Caco-2 (cell line): Measurements from ENCODE around the gene MFAP3L. TPM values are rescaled to one million over a fixed set of nuclear protein-coding genes. Genes with fewer than 3 reads are reported as not detected.
A peak's percentile ranks its signal among the peaks of the same experiment; 100 is the strongest.

Experiments used
- Bru-seq: library from RNA; stranded (reverse); fragments of 400-500 nt; gene quantifications from one replicate; lab custom pipeline; 2021; lab: Mats Ljungman, UMichigan
- BruChase-seq, 2 experiments: library from RNA; stranded (reverse); fragments of 400-500 nt; gene quantifications; one replicate each; lab custom pipeline; 2021; lab: Mats Ljungman, UMichigan
- BruUV-seq: library from RNA; stranded (reverse); fragments of 400-500 nt; replicated peaks from 2 replicates; lab custom pipeline; 2021; lab: Mats Ljungman, UMichigan
- CTCF ChIA-PET: fragments of 300-600 bp; sonication (Branson Sonifier 250); formaldehyde crosslinking; loops from one replicate; lab custom pipeline; 2022; ENCODE audit warnings: antibody characterized with exemption; lab: Charles Lee
- POLR2A ChIA-PET: fragments of 300-600 bp; sonication (Branson Sonifier 250); formaldehyde crosslinking; loops from one replicate; lab custom pipeline; 2022; ENCODE audit warnings: antibody characterized with exemption; lab: Charles Lee
- DNase-seq, 2 experiments: peaks; one replicate each; pipeline versions ENCODE4 v3.0.0 to v3.0.0-alpha.2; 2020 to 2022
- H3K27me3 ChIP-seq: replicated peaks from 2 replicates; pipeline ENCODE4 v1.6.0; 2011; ENCODE audit warnings: low read length; ENCODE audit not compliant: control insufficient read depth, insufficient read depth
- H3K36me3 ChIP-seq: 2 replicates; pipeline ENCODE4 v1.5.1; 2011; ENCODE audit warnings: low read length; ENCODE audit not compliant: control insufficient read depth, insufficient read depth
- H3K4me1 ChIP-seq: fragments of 250-450 bp; sonication (Bioruptor Pico); 2 replicates; pipeline ENCODE4 v1.5.1; 2020; ENCODE audit warnings: mild to moderate bottlenecking
- H3K4me3 ChIP-seq: 2 replicates; pipeline ENCODE4 v1.5.1; 2011; ENCODE audit warnings: low read depth, mild to moderate bottlenecking, control low read depth, low read length
- H3K9me3 ChIP-seq: fragments of 250-450 bp; sonication (Bioruptor Pico); 2 replicates; pipeline ENCODE4 v1.5.1; 2020; ENCODE audit warnings: mild to moderate bottlenecking, moderate library complexity
- H3K27ac Mint-ChIP-seq: one replicate; pipeline ENCODE4 v1.8.0; 2022; ENCODE audit warnings: mixed read lengths; ENCODE audit not compliant: unreplicated experiment
- H3K27me3 Mint-ChIP-seq: one replicate; pipeline ENCODE4 v1.8.0; 2022; ENCODE audit warnings: mixed read lengths; ENCODE audit not compliant: insufficient read depth, unreplicated experiment
- H3K36me3 Mint-ChIP-seq: one replicate; pipeline ENCODE4 v1.8.0; 2022; ENCODE audit warnings: mild to moderate bottlenecking, mixed read lengths; ENCODE audit not compliant: insufficient read depth, unreplicated experiment
- H3K4me1 Mint-ChIP-seq: one replicate; pipeline ENCODE4 v1.8.0; 2022; ENCODE audit warnings: low read depth, mixed read lengths; ENCODE audit not compliant: unreplicated experiment
- H3K4me3 Mint-ChIP-seq: one replicate; pipeline ENCODE4 v1.8.0; 2022; ENCODE audit warnings: mild to moderate bottlenecking, moderate library complexity, mixed read lengths; ENCODE audit not compliant: unreplicated experiment
- H3K9me3 Mint-ChIP-seq: one replicate; pipeline ENCODE4 v1.8.0; 2022; ENCODE audit warnings: mixed read lengths; ENCODE audit not compliant: unreplicated experiment
- CTCF ChIP-seq, 2 experiments: fragments of 200-600 bp in 1 of 2; IDR thresholded peaks; 1 replicate in 1 of 2; 2 replicates in 1 of 2; pipeline versions ENCODE4 v1.5.1 to v1.8.0; 2011 to 2022; ENCODE audit warnings: antibody characterized with exemption in 1 of 2, control low read depth in 1 of 2, inconsistent platforms in 1 of 2, low read depth in 1 of 2, low read length in 1 of 2, mild to moderate bottlenecking in 1 of 2, moderate library complexity in 1 of 2; ENCODE audit not compliant: insufficient read depth in 1 of 2, severe bottlenecking in 1 of 2, unreplicated experiment in 1 of 2
- intact Hi-C: fragments of 100-400 bp; cut with micrococcal nuclease; formaldehyde crosslinking; loops from one replicate; pipeline ENCODE4 v1.10.0; 2022; ENCODE audit not compliant: unreplicated experiment
- long read RNA-seq: library from polyadenylated mRNA; stranded (forward); transcript quantifications from one replicate; pipeline ENCODE4 v2.0.0, GENCODE V29; 2022
- total RNA-seq: library from RNA; stranded (reverse); gene quantifications from 2 replicates; pipeline ENCODE4 v1.2.3, GENCODE V29; 2022

Gene MFAP3L
- total RNA-seq (1.9 and 2.5 TPM in 2 replicates), Bru-seq, nascent RNA (percentile 41 among the genes with signal in this experiment), BruChase-seq, experiment 1, labeled RNA remaining after a 2-hour chase (percentile 47 among the genes with signal in this experiment), BruChase-seq, experiment 2, labeled RNA remaining after a 6-hour chase (percentile 44 among the genes with signal in this experiment)
- long read RNA-seq, partial matches to known transcripts, result 0 of 1 reads
- long read RNA-seq, other reads (novel, unspliced or antisense), result 1 of 1 reads

- H3K36me3 ChIP-seq, result no peaks in the 10 kb centered on the region
- peak; percentile 85 to 94 for DNase-seq
- Mint-ChIP-seq H3K4me1 (no peaks in the 10 kb centered on the region), H3K4me3 (peak within 1 kb of the TSS; percentile 84), H3K27me3 (peaks cover 17% of the 10 kb centered on the region), H3K9me3 (no peaks in the 10 kb centered on the region), H3K27ac (peak within 1 kb of the TSS; percentile 51), H3K36me3 (peaks cover 7% of the 10 kb centered on the region)
- ChIA-PET POLR2A (no interaction called here), CTCF (interaction anchor here (0.5 to 0.6 kb wide), 3 partner anchors 12 to 1188 kb away, joined by 3 to 4 read pairs (median 3); no protein-coding TSS in a partner anchor)
- TF ChIP-seq CTCF (IDR thresholded peaks at IDR 0.05; ENCODE audit: insufficient read depth in 1 of 2, low read depth in 1 of 2, low read length in 1 of 2, severe bottlenecking in 1 of 2, unreplicated experiment in 1 of 2), result no peak
- H3K4me1 ChIP-seq, result no peaks in the 10 kb centered on the region; the same call in 1 of the 2 replicates
- BruUV-seq, result TSS peak; percentile 81
- intact Hi-C loops, result loop anchor here (1.0 to 5.0 kb wide), 6 partner anchors 49 to 269 kb away; partner anchors contain the start of genes AADAT and HPF1
- H3K4me3 ChIP-seq, result peak within 1 kb of the TSS; percentile 78
- peaks cover 4% of the 10 kb centered on the region for H3K27me3 ChIP-seq
- H3K9me3 ChIP-seq, result no peaks in the 10 kb centered on the region
Observed at GRCh38 chr4:170026253-170027021, at the start of gene MFAP3L. Gene MFAP3L (minus strand): TSS chr4:170026395. CDS start chr4:170005877, 20,518 bp downstream.

DNA sequence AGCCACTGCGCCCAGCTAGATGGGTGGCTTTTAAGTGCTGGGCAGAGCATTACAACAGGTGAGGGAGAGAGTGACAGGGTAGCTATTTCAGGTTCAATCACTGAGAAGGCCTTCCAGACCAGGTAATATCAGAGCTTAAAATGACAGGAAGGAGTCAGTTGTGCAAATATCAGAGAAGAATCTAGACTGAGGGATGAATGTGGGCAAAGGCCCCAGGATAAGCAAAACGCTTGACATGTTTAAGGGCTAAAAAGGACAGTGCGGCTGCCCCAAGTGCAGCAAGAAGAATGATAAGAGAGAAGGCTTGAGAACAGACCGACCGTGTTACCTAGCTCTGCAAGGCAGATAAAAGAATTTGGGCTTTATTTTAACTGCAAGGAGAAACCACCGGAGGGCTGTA lies 45.0 kb upstream of the MFAP3L start:
- no peaks in the 10 kb centered on the region for H3K36me3 ChIP-seq
- ChIA-PET CTCF (interaction anchor here (0.8 kb wide), 1 partner anchor 10 kb away, joined by 3 read pairs; no protein-coding TSS in a partner anchor), POLR2A (no interaction called here)
- no peak overlapping the region for H3K4me3 Mint-ChIP-seq
- no peak overlapping the region for H3K4me3 ChIP-seq
- no peaks in the 10 kb centered on the region for H3K9me3 Mint-ChIP-seq
- no TSS peak for BruUV-seq
- H3K4me1 Mint-ChIP-seq, result no peaks in the 10 kb centered on the region
- H3K27me3 ChIP-seq, result no peaks in the 10 kb centered on the region
- H3K4me1 ChIP-seq, result no peaks in the 10 kb centered on the region
- no peaks in the 10 kb centered on the region for H3K9me3 ChIP-seq
- intact Hi-C loops, result no loop called here
- no peak for TF ChIP-seq CTCF (IDR thresholded peaks at IDR 0.05; ENCODE audit: insufficient read depth in 1 of 2, low read depth in 1 of 2, low read length in 1 of 2, severe bottlenecking in 1 of 2, unreplicated experiment in 1 of 2)
- no peak overlapping the region for H3K27ac Mint-ChIP-seq
- H3K36me3 Mint-ChIP-seq, result no peaks in the 10 kb centered on the region
- DNase-seq, result no peak
- no peaks in the 10 kb centered on the region for H3K27me3 Mint-ChIP-seq

DNA sequence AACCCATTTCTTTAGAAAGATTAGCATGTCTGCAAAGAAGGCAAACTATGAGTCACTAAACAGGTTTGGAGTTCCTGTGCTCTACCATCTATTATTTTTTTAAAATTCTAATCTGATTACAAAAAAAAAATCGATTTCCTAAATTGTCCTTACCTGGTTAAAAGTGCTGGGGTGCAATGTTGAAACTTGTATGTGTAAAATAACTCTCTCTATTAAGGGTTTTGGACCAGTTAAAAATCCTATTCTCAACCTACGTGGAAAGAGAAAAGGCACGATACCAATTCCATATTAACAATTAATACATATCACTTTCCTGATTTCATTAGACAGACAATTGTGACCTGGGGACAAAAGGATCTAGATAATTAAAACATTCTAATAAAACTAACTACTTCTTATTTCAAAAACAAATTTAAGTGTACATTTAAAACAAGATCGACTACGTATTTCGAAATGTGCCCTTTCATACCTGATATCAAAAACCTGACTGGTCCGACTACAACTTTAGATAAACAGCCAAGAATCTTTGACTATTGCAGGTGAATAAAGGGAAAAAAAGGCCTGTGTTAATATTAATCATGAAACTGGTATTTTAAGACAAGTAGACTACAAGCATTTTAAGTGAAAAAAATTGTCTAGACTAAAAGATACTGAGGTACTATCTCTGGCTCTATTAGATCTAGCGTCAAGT lies 42.4 kb upstream of the MFAP3L start:
- no peaks in the 10 kb centered on the region for H3K9me3 ChIP-seq
- H3K36me3 ChIP-seq, result no peaks in the 10 kb centered on the region
- no peaks in the 10 kb centered on the region for H3K27me3 ChIP-seq
- TF ChIP-seq CTCF (IDR thresholded peaks at IDR 0.05; ENCODE audit: insufficient read depth in 1 of 2, low read depth in 1 of 2, low read length in 1 of 2, severe bottlenecking in 1 of 2, unreplicated experiment in 1 of 2), result no peak
- ChIA-PET CTCF (no interaction called here), POLR2A (no interaction called here)
- no peak overlapping the region for H3K4me3 ChIP-seq
- BruUV-seq, result no TSS peak
- H3K4me1 ChIP-seq, result no peaks in the 10 kb centered on the region
- intact Hi-C loops, result no loop called here
- no peaks in the 10 kb centered on the region for H3K27me3 Mint-ChIP-seq
- H3K36me3 Mint-ChIP-seq, result no peaks in the 10 kb centered on the region
- H3K9me3 Mint-ChIP-seq, result no peaks in the 10 kb centered on the region
- H3K27ac Mint-ChIP-seq, result no peak overlapping the region
- no peak for DNase-seq
- no peak overlapping the region for H3K4me3 Mint-ChIP-seq
- H3K4me1 Mint-ChIP-seq, result no peaks in the 10 kb centered on the region
